Measurements from ENCODE around the gene ACOX1. TPM values are rescaled to one million over a fixed set of nuclear protein-coding genes. Genes with fewer than 3 reads are reported as not detected.

Gene ACOX1
- polyA plus RNA-seq, 1 donor (not counting 4 experiments of a cell fraction or from before 2014, with no cell fraction given) = 31.8 TPM

DNA sequence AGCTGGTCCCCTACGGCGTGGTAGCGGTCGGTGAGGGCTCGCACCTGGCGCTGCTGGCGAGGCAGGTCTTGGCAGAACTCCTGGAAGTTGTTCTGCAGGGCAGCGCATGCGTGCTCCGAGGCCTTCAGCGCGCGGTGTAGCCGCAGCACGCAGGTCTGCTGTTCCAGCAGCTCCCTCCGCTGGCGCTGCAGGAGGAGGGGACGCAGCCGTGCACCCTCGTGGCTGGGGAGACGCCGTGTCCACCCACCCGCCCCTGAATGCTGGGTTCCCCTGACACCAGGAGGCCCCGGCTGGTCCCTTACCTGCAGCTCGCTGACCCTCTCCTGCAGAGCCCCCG lies 35.9 kb upstream of the ACOX1 start:
- Histone ChIP-seq H3K9ac (ENCODE audit: control insufficient read depth, extremely low read depth, insufficient read depth, low read length) (no peak overlapping the region), H4K20me1 (ENCODE audit: control insufficient read depth, extremely low read depth, insufficient read depth, low read length) (peaks cover 8% of the 10 kb centered on the region), H3K9me1 (ENCODE audit: control insufficient read depth, extremely low read depth, insufficient read depth, low read length) (no peaks in the 10 kb centered on the region), H3K4me2 (ENCODE audit: control insufficient read depth, extremely low read depth, insufficient read depth, low read depth, low read length) (no peak overlapping the region), H3K9me3 (ENCODE audit: control insufficient read depth, low read depth, low read length) (no peaks in the 10 kb centered on the region), H2AFZ (ENCODE audit: control insufficient read depth, low read length) (no peak overlapping the region), H3K27ac (ENCODE audit: control insufficient read depth, insufficient read depth, low read length) (no peak overlapping the region), H3K4me3 (ENCODE audit: control insufficient read depth in 2 of 3, extremely low read depth in 1 of 3, insufficient read depth in 2 of 3, low read depth in 1 of 3, low read length in 3 of 3) (no peak overlapping the region), H3K79me2 (ENCODE audit: control insufficient read depth, insufficient read depth, low read length) (no peaks in the 10 kb centered on the region), H3K27me3 (ENCODE audit: control insufficient read depth, extremely low read depth, insufficient read depth, low read length) (no peaks in the 10 kb centered on the region), H3K4me1 (ENCODE audit: control insufficient read depth, extremely low read depth, insufficient read depth, low read length) (no peaks in the 10 kb centered on the region), H3K36me3 (ENCODE audit: control insufficient read depth in 2 of 2, extremely low read depth in 1 of 2, insufficient read depth in 2 of 2, low read length in 2 of 2) (peaks cover 35 to 39% of the 10 kb centered on the region in 2 experiments)
- no peak for TF ChIP-seq EZH2 (IDR thresholded peaks at IDR 0.05; ENCODE audit: low read length)
- TF ChIP-seq, protein P1, sequence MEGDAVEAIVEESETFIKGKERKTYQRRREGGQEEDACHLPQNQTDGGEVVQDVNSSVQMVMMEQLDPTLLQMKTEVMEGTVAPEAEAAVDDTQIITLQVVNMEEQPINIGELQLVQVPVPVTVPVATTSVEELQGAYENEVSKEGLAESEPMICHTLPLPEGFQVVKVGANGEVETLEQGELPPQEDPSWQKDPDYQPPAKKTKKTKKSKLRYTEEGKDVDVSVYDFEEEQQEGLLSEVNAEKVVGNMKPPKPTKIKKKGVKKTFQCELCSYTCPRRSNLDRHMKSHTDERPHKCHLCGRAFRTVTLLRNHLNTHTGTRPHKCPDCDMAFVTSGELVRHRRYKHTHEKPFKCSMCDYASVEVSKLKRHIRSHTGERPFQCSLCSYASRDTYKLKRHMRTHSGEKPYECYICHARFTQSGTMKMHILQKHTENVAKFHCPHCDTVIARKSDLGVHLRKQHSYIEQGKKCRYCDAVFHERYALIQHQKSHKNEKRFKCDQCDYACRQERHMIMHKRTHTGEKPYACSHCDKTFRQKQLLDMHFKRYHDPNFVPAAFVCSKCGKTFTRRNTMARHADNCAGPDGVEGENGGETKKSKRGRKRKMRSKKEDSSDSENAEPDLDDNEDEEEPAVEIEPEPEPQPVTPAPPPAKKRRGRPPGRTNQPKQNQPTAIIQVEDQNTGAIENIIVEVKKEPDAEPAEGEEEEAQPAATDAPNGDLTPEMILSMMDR (optimal IDR thresholded peaks at IDR 0.05 in 1 of 3, IDR thresholded peaks at IDR 0.05 in 1 of 3, conservative IDR thresholded peaks at IDR 0.05 in 1 of 3; ENCODE audit: extremely low read depth in 1 of 3, insufficient read depth in 2 of 3, low read length in 3 of 3) = peak in 1 of 3 experiments; percentile 18
- DNase-seq (ENCODE audit: low read depth, low spot score) = no peak
- no peak for FAIRE-seq
- dilution Hi-C loops (cut with MboI; ENCODE audit: extremely low pct_ligation_motif_present, low sequenced_read_pairs) = no loop called here

DNA sequence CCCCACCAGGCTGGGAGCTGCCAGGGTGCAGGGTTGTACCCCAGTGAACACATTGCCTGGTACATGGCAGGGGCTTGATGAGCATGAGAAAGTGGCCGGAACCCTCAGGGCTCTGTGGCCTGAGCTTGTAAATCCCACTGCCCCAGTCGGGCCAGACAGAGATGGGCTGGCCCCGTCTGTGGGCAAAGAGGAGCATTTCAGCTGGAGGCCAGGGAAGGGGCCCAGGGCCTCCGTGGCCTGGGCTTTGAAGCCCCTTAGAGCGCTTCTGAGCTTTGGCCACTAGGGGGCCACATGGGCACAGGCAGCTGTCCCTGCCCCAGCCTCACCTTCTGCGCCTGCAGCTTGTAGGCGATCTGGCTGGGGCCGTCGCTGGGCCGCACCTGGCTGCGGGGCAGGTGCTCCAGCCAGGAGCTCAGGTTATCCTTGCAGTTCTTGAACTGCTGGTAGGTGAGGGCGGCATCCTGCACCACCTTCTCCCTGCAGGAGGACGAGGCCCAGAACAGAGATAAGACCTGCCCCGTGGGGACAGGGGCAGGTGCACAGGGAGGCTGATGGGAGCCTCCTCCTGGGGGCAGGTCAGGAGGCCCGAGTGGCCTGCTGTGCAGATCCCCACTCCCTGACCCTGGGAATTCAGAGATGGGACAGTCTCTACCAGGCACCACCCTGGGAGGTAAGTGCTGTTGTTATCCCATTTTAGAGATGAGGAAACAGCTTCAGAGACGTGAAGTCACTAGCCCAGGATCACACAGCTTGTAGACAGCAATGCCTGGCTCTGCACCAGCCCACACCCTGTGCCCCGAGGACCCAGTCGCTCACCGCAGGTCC lies 35.3 kb upstream of the ACOX1 start:
- Histone ChIP-seq H3K4me3 (ENCODE audit: control insufficient read depth in 2 of 3, extremely low read depth in 1 of 3, insufficient read depth in 2 of 3, low read depth in 1 of 3, low read length in 3 of 3) (no peak overlapping the region), H3K9me1 (ENCODE audit: control insufficient read depth, extremely low read depth, insufficient read depth, low read length) (no peaks in the 10 kb centered on the region), H3K27me3 (ENCODE audit: control insufficient read depth, extremely low read depth, insufficient read depth, low read length) (no peaks in the 10 kb centered on the region), H3K9me3 (ENCODE audit: control insufficient read depth, low read depth, low read length) (no peaks in the 10 kb centered on the region), H3K27ac (ENCODE audit: control insufficient read depth, insufficient read depth, low read length) (no peak overlapping the region), H3K9ac (ENCODE audit: control insufficient read depth, extremely low read depth, insufficient read depth, low read length) (no peak overlapping the region), H2AFZ (ENCODE audit: control insufficient read depth, low read length) (no peak overlapping the region), H3K4me1 (ENCODE audit: control insufficient read depth, extremely low read depth, insufficient read depth, low read length) (no peaks in the 10 kb centered on the region), H3K79me2 (ENCODE audit: control insufficient read depth, insufficient read depth, low read length) (no peaks in the 10 kb centered on the region), H4K20me1 (ENCODE audit: control insufficient read depth, extremely low read depth, insufficient read depth, low read length) (peaks cover 5% of the 10 kb centered on the region), H3K4me2 (ENCODE audit: control insufficient read depth, extremely low read depth, insufficient read depth, low read depth, low read length) (no peak overlapping the region), H3K36me3 (ENCODE audit: control insufficient read depth in 2 of 2, extremely low read depth in 1 of 2, insufficient read depth in 2 of 2, low read length in 2 of 2) (peaks cover 35 to 36% of the 10 kb centered on the region in 2 experiments)
- dilution Hi-C loops (cut with MboI; ENCODE audit: extremely low pct_ligation_motif_present, low sequenced_read_pairs) = no loop called here
- FAIRE-seq (peak; percentile 43), DNase-seq (ENCODE audit: low read depth, low spot score) (no peak)
- TF ChIP-seq, protein P1 (optimal IDR thresholded peaks at IDR 0.05 in 1 of 3, IDR thresholded peaks at IDR 0.05 in 1 of 3, conservative IDR thresholded peaks at IDR 0.05 in 1 of 3; ENCODE audit: extremely low read depth in 1 of 3, insufficient read depth in 2 of 3, low read length in 3 of 3) = peak; percentile 85 to 96 (median 88)
- TF ChIP-seq EZH2 (IDR thresholded peaks at IDR 0.05; ENCODE audit: low read length) = no peak
